ENCODE data around the gene TRIB2. TPM values are rescaled to one million over a fixed set of nuclear protein-coding genes. Genes with fewer than 3 reads are reported as not detected.

The TRIB2 gene
- total and polyA plus RNA-seq, 9 of the 15 experiments (the other 6 are each of a cell fraction or from before 2014, with no cell fraction given): 9.0 to 39.0 (median 26.3) TPM

DNA sequence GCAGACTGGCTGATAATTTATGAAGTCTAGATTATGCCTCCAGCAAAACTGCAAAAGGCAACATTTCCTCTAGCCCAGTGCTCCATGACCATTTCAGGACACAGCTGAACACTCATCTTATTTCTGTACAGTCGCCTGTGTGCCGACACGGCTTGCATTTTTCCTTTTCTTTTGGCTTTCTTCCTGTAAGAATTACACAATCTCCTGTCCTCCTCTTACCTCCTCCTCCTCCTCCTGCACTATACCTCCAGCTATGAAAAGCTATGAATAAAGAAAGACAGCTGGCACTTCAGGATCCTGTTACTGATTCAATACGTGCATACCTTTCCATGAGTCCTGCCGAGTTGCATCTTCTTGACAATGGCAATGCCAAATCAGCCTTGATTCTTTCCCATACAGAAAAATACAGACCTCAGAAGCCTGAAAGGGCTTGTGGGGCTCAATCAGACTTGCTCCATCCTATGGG is 32.2 kb upstream of the TRIB2 start:
- DNase-seq (ENCODE audit: extremely low read depth in 1 of 4, low spot score in 3 of 4): no peak
- no peak for ATAC-seq
- Histone ChIP-seq H3K4me1 (replicated peaks in 1 of 2; ENCODE audit: control insufficient read depth in 2 of 2, insufficient read depth in 2 of 2, low read length in 2 of 2) (no peaks in the 10 kb centered on the region), H2AFZ (ENCODE audit: low read depth, low read length) (peak overlapping the region; percentile 26; the same call in 1 of the 2 replicates), H3K4me3 (no peak overlapping the region), H3K4me2 (ENCODE audit: insufficient read depth, low read length) (no peak overlapping the region), H3K9me1 (ENCODE audit: control insufficient read depth, insufficient read depth, low read length) (no peaks in the 10 kb centered on the region), H4K20me1 (replicated peaks; ENCODE audit: control insufficient read depth, insufficient read depth, low read length) (no peaks in the 10 kb centered on the region), H3K79me2 (ENCODE audit: control insufficient read depth, insufficient read depth, low read length) (no peaks in the 10 kb centered on the region), H3K27me3 (ENCODE audit: control insufficient read depth in 2 of 2, insufficient read depth in 2 of 2, low read length in 2 of 2) (peaks cover 3 to 9% of the 10 kb centered on the region in 2 experiments; a peak in 1 of 5 replicates), H3K36me3 (ENCODE audit: control insufficient read depth, insufficient read depth, low read length) (no peaks in the 10 kb centered on the region), H3K9me3 (replicated peaks; ENCODE audit: control insufficient read depth, insufficient read depth, low read depth, low read length) (0 out of 2 replicates have a peak, but pooled peaks cover 3% of the 10 kb centered on the region), H3K27ac (ENCODE audit: extremely low read depth, low read depth, low read length) (no peak overlapping the region), H3K9ac (ENCODE audit: insufficient read depth in 1 of 2, low read depth in 2 of 2, low read length in 2 of 2) (no peak overlapping the region)
- in situ Hi-C loops (cut with MboI): no loop called here
- ChIA-PET POLR2A (no interaction called here), CTCF (ENCODE audit: low intra/inter-chr PET ratio) (no interaction called here)
- no peak for FAIRE-seq
- TF ChIP-seq ZNF24 (IDR thresholded peaks at IDR 0.05): no peak
- 31% methylated on average over 5 of the region's 5 CpGs for WGBS (ENCODE audit: insufficient coverage, low coverage, missing lambda C conversion rate)
- no TSS peak for BruUV-seq (replicated peaks)
- intact Hi-C loops (cut with micrococcal nuclease): no loop called here

DNA sequence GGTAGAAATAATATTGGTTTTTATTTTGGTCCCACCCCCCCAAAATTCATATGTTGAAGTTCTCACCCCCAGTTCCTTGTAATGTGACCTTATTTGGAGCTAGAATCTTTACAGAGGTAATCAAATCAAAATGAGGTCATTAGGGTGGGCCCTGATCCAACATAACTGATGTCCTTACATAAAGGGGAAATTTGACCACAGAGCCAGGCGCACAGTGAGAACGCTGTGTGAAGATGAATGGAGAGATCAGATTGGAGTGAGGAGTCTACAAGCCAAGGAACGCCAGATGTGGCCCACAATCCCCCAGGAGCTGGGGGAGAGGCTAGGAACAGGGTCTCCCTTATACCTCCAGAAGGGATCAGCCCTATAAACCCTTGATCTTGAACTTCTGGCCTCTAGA is 31.6 kb upstream of the TRIB2 start:
- Histone ChIP-seq H3K4me3 (no peak overlapping the region), H2AFZ (ENCODE audit: low read depth, low read length) (no peak overlapping the region), H3K9me1 (ENCODE audit: control insufficient read depth, insufficient read depth, low read length) (no peaks in the 10 kb centered on the region), H4K20me1 (replicated peaks; ENCODE audit: control insufficient read depth, insufficient read depth, low read length) (no peaks in the 10 kb centered on the region), H3K27me3 (ENCODE audit: control insufficient read depth in 2 of 2, insufficient read depth in 2 of 2, low read length in 2 of 2) (peaks cover 3 to 9% of the 10 kb centered on the region in 2 experiments; a peak in 1 of 5 replicates), H3K79me2 (ENCODE audit: control insufficient read depth, insufficient read depth, low read length) (no peaks in the 10 kb centered on the region), H3K4me1 (replicated peaks in 1 of 2; ENCODE audit: control insufficient read depth in 2 of 2, insufficient read depth in 2 of 2, low read length in 2 of 2) (no peaks in the 10 kb centered on the region), H3K9me3 (replicated peaks; ENCODE audit: control insufficient read depth, insufficient read depth, low read depth, low read length) (no peaks in the 10 kb centered on the region), H3K27ac (ENCODE audit: extremely low read depth, low read depth, low read length) (no peak overlapping the region), H3K9ac (ENCODE audit: insufficient read depth in 1 of 2, low read depth in 2 of 2, low read length in 2 of 2) (no peak overlapping the region), H3K4me2 (ENCODE audit: insufficient read depth, low read length) (no peak overlapping the region), H3K36me3 (ENCODE audit: control insufficient read depth, insufficient read depth, low read length) (no peaks in the 10 kb centered on the region)
- ChIA-PET CTCF (ENCODE audit: low intra/inter-chr PET ratio) (no interaction called here), POLR2A (no interaction called here)
- intact Hi-C loops (cut with micrococcal nuclease): no loop called here
- 40% methylated on average over 3 of the region's 3 CpGs for WGBS (ENCODE audit: insufficient coverage, low coverage, missing lambda C conversion rate)
- TF ChIP-seq ZNF79 (CRISPR knock-in tag; IDR thresholded peaks at IDR 0.05; ENCODE audit: low read depth) (no peak), ZNF75A (CRISPR knock-in tag; IDR thresholded peaks at IDR 0.05) (no peak), HNRNPUL1 (IDR thresholded peaks at IDR 0.05; ENCODE audit: low read length) (no peak), ZNF695 (CRISPR knock-in tag; IDR thresholded peaks at IDR 0.05) (no peak), TEAD1 (CRISPR knock-in tag; IDR thresholded peaks at IDR 0.05) (no peak), HDGF (IDR thresholded peaks at IDR 0.05) (no peak), SAP30 (IDR thresholded peaks at IDR 0.05; ENCODE audit: borderline replicate concordance, insufficient read depth, low read depth, low read length, poor library complexity, severe bottlenecking) (no peak), TAL1 (IDR thresholded peaks at IDR 0.05) (no peak), KAT2B (IDR thresholded peaks at IDR 0.05; ENCODE audit: low read depth, low read length) (no peak), TARDBP (IDR thresholded peaks at IDR 0.05) (no peak), ESRRB (CRISPR knock-in tag; IDR thresholded peaks at IDR 0.05; ENCODE audit: borderline replicate concordance) (no peak), ZNF76 (CRISPR knock-in tag; IDR thresholded peaks at IDR 0.05; ENCODE audit: borderline replicate concordance) (no peak), CBX2 (IDR thresholded peaks at IDR 0.05; ENCODE audit: insufficient read depth, low read length, poor library complexity, severe bottlenecking) (no peak)
- TF ChIP-seq, protein P1, sequence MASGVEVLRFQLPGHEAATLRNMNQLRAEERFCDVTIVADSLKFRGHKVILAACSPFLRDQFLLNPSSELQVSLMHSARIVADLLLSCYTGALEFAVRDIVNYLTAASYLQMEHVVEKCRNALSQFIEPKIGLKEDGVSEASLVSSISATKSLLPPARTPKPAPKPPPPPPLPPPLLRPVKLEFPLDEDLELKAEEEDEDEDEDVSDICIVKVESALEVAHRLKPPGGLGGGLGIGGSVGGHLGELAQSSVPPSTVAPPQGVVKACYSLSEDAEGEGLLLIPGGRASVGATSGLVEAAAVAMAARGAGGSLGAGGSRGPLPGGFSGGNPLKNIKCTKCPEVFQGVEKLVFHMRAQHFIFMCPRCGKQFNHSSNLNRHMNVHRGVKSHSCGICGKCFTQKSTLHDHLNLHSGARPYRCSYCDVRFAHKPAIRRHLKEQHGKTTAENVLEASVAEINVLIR (CRISPR knock-in tag; IDR thresholded peaks at IDR 0.05): no peak
- in situ Hi-C loops (cut with MboI): no loop called here
- no peak for DNase-seq (ENCODE audit: extremely low read depth in 1 of 4, low spot score in 3 of 4)
- BruUV-seq (replicated peaks): no TSS peak
- no peak for FAIRE-seq
- ATAC-seq: no peak
